Amniotic epithelial cell (primary cell): ENCODE data around the gene SLIT3.
A peak's percentile ranks its signal among the peaks of the same experiment; 100 is the strongest.

Source experiments
- DNase-seq: peaks from one replicate; pipeline ENCODE4 v3.0.0-alpha.2; 2010; ENCODE audit warnings: low read depth

The SLIT3 gene

GRCh38 chr5:168992016-168992415 is 308.9 kb downstream of the SLIT3 start:
- peak; percentile 28 for DNase-seq

DNA sequence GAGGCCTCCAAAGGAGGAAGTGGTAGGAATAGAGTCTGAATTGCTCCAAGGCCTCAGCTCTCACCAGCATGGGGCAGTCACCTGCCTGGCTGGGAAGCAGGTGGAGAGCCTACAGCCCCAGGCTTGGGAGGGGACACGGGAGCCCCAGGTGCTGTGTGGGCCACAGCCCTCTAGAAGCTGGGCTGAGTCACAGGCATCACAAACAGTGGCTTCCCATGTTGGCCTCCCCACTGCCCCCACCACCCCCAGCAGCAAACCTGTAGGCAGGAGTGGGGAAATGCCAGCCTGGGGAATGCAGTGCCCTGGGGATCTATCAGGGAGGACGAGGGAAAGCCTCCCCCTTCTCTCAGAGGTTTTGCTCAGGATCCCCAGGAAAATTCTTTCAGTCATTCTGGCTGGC is 309.6 kb downstream of the SLIT3 start:
- no peak for DNase-seq

DNA sequence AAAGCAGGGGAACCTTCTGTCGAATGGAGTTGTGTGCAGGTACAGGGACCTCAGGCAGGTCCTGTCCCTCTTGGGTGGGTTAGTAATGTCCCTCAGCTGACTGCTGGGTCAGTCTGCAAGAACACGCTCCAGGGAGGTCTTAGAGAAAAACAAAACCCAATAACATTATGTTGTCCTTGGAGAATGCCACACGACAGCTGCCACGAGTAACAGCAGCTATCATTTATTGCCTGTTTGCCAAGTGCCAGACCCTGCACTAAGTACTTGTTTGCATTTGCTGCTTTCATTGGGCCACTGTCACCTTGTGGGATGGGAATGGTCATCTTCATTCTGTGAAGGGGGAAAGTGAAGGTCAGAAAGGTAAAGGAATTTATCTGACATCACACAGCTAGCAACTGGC is 310.3 kb downstream of the SLIT3 start:
- no peak for DNase-seq

GRCh38 chr5:168989731-168990505 is 311.0 kb downstream of the SLIT3 start:
- DNase-seq, result no peak

GRCh38 chr5:168988699-168989098 is 312.2 kb downstream of the SLIT3 start:
- no peak for DNase-seq

GRCh38 chr5:168987543-168988300 is 313.2 kb downstream of the SLIT3 start:
- DNase-seq, result peak; percentile 53

GRCh38 chr5:168985454-168985853 is 315.5 kb downstream of the SLIT3 start:
- DNase-seq, result no peak

GRCh38 chr5:168984135-168984675 is 316.7 kb downstream of the SLIT3 start:
- no peak for DNase-seq

GRCh38 chr5:168979135-168979534 is 321.8 kb downstream of the SLIT3 start:
- DNase-seq, result peak; percentile 22

DNA sequence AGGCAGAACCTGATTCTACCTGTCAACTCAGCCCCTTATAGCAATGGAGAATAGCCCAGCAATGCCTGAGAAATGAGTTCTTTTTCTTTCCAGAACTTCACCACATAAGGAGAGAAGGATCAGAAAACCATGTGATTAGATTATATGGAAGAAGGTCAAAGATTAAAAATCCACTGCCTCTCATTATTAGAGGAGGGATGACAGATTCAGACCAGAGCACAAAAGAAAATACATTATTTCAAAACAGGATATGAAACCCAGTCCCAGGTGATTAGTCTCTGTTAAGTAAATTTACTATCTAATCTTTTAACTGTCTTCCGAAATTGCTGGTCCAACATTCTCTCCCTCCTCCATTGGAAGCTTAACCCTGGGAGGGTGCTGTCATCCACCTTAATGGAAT is 322.4 kb downstream of the SLIT3 start:
- DNase-seq, result peak; percentile 7

- peak; percentile 90 for DNase-seq
Observed at GRCh38 chr5:168978015-168978414, 322.9 kb downstream of the SLIT3 start.

DNA sequence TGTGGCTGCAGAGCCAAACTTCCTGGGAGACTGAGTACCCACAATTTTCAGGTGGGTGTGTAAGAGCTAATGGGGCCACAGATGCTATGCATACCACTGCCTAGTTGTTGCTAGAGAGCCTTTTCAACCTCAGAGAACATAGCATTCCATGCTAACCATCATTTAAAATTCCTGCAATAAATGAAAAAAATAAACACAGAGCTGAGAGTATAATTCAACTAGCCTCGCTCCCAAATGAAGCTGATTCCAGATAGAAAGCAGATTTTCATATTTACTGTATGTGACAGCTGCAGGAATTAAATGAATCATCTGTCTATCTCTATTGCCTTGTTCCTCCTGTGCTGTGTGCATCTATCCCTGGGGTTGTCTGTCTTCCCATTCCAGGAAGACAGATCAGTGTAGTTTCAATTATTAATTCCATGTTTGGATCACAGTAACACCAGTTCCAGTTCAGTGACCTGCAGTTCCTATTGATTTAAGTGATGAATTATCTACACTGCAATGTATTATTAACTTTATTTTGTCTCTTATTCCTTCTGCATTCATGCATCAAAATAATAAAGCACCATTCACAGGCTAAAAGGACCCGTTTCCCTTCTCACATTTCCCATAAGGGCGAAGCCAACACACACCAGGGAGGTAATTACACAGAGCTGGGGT is 324.5 kb downstream of the SLIT3 start:
- peak; percentile 72 for DNase-seq

DNA sequence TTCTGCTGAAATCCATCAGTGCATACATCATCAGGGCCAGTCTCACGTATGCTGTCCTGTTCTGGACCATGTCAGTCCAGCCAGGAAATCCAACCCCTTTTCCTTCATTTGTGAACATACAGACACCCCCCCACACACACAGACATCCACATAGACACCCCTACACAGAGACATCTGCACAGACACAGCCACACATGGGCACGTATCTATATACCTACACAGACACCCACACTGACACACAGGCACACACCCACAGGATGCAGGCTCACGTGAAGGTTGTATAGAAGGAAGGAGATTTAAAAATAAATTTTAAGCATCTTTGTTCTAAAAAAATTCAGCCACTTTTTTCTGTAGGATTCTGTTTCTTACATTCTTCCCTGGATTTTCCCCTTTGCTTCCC is 325.6 kb downstream of the SLIT3 start:
- DNase-seq, result no peak

GRCh38 chr5:168974082-168974481 is 326.9 kb downstream of the SLIT3 start:
- DNase-seq, result peak; percentile 50

- no peak for DNase-seq
Observed at GRCh38 chr5:168972731-168973130, 328.2 kb downstream of the SLIT3 start.

DNA sequence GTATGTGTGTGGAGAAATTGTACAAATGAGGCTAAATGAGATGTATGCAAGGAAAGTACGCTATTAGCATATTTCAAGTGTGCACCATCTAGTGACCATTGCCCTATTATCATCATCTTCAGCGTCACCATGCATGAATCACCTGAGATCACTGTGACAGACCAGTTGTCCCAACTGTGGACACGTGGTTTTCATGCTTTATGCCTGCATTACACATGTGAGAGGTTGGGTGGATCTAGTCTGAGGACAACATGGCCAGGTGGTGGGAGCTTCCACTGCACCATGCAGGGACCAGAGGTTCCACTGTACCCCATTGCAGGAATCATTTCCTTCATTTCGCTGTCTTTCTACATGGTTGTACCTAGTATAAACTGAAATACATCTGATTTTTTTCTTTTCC is 329.8 kb downstream of the SLIT3 start:
- no peak for DNase-seq

DNA sequence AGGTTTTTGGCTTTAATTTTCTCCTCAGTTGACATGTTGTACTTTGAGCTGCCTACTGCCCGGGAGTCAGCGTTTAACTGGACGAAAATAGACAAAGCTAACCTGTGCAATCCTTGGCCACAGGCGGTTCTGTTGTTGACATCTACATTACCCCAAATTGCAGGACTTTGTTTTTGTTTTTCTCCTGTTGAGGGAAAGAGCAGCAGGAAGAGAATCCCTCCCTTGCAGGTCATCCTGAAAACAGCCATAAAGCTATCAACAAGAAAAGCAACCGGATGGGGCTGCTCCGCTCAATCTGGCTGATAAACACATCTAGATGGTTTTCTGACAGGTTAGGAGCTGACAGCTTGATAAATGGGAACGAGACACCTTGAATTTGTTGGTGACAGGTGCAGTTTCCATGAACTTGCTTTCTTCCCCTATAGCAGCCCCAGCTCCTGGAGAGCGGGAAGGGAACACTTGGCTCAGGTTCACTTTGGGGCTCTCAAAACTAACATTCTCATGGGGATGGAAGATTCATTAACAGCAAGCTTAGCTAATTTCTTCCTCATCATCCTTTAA is 331.5 kb downstream of the SLIT3 start:
- DNase-seq, result no peak

DNA sequence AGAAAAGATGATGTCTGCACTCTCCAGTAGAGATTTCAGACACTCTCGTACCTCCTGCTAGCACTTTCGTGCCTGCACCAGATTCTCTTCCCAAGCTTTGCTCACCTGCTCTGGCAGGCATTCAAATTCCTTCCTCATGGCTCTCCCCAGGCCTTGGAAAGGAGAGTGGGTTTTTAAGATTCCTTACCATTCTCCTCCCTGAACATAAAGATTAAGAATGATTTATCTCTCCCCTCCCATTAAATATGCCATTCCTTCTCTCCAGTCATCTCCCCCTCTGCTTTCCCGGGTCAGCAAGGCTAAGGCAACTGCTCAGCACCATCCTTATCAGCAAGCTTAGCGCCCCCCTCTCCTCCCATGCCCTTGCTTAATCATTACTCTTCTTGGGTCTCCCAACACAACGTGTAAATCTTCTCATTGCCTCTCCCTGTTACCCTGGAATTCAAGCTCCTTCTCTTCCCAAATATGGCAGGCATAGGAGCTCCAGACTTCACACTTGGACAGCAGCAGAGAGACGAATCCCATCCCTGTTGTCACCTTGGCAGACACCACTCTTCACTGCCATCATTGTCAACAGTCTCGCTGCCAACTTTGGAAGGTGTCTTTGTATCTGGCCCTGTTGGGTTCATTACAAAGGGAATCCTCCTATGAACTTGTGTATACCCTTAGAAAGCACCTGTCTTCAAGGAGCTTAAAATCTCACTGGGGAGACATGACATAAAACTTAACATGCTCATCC is 332.9 kb downstream of the SLIT3 start:
- no peak for DNase-seq

DNA sequence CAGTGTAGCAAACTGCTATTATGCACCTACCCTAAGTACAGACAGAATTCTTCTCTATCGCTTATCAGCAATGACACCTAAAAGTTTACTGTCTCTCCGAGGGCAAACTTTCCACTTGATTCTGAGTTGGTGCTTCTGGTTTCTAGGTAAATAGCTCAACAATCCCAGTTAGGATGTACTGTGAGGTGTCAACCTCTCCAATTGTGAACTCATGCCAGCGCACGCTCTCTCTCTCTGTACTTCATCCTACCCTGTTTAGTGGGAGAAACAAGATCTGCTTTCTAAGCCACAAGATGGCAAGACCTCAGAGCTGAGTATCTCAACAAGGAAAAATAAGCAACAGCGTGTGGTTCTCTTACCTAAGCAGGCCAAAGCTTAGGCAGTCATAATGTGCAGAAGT is 335.3 kb downstream of the SLIT3 start:
- no peak for DNase-seq

DNA sequence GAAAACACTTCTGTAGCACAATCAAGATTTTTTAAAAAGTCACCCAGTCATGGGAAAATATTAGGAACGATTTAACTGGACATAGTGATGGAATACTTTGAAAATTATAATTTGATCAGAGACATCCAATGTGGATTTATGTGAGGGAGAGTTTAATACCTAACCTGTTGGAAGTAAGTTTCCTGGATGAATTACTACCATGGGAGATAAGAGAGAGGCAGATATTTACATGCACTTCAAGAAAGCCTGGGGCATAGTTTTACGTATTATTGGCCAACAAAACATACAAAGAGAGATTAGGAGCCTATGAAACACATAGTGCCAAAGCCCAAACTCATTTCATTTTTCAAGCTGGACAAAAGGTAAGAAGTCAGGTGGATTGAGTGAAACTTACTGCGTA is 336.8 kb downstream of the SLIT3 start:
- DNase-seq, result no peak

- no peak for DNase-seq
Observed at GRCh38 chr5:168962306-168962705, 338.6 kb downstream of the SLIT3 start.

DNA sequence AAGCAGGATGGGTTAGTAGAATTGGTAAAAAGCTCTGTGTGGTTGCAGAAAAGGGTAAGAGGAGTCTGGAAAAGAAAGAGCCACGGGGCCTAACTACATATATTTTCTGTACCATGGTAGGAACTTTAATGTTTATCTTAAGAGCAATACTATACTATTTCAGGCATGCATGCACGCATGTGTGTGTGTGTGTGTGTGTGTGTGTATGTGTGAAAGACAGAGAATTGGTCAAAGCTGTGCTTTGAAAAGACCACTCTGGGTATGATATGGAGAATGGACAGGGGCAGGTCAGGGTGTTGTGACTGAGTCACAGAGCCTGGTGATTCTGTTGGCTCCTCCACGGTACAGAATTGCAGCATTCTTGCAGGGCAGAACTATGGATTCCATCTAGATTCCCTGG is 339.3 kb downstream of the SLIT3 start:
- no peak for DNase-seq
